ENCODE data around the gene TASP1. TPM values are rescaled to one million over a fixed set of nuclear protein-coding genes. Genes with fewer than 3 reads are reported as not detected.

Gene TASP1
- total and polyA plus RNA-seq, 2 donors from 2014 or later, result 6.0 to 22.7 TPM

DNA sequence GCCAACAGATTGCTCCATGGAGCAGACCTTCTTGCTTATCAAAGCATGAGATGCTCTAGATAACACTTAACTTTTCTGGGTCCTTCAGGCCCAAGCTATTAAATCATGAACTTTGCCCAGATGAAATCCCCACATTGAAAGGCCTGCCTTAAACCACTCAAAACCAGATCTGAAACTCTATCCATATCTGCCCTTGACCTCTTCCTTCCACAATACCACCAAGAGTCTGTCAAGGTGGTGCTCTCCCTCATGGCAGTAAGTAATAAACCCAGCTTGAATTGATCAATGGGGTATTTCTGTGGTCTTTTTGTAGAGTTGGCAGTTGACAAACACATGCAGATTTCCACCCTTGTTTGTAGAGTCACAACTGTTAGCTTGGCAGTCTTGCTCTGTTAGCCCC is 282.1 kb downstream of the TASP1 start:
- DNase-seq (no peak), FAIRE-seq (no peak)
- Histone ChIP-seq H3K4me3 (ENCODE audit: low read length in 3 of 3) (no peak overlapping the region), H3K9ac (ENCODE audit: low read length in 3 of 3) (no peak overlapping the region), H3K4me1 (ENCODE audit: control insufficient read depth in 2 of 3, insufficient read depth in 2 of 3, low read depth in 1 of 3, low read length in 3 of 3) (no peaks in the 10 kb centered on the region), H3K36me3 (ENCODE audit: control insufficient read depth in 2 of 3, insufficient read depth in 3 of 3, low read length in 3 of 3) (no peaks in the 10 kb centered on the region), H3K27me3 (ENCODE audit: control insufficient read depth, insufficient read depth, low read length) (no peaks in the 10 kb centered on the region), H3K27ac (ENCODE audit: low read depth in 2 of 2, low read length in 2 of 2) (no peak overlapping the region), H3K9me3 (ENCODE audit: control insufficient read depth in 2 of 3, insufficient read depth in 1 of 3, low read length in 3 of 3) (no peaks in the 10 kb centered on the region)
- TF ChIP-seq, protein P1, sequence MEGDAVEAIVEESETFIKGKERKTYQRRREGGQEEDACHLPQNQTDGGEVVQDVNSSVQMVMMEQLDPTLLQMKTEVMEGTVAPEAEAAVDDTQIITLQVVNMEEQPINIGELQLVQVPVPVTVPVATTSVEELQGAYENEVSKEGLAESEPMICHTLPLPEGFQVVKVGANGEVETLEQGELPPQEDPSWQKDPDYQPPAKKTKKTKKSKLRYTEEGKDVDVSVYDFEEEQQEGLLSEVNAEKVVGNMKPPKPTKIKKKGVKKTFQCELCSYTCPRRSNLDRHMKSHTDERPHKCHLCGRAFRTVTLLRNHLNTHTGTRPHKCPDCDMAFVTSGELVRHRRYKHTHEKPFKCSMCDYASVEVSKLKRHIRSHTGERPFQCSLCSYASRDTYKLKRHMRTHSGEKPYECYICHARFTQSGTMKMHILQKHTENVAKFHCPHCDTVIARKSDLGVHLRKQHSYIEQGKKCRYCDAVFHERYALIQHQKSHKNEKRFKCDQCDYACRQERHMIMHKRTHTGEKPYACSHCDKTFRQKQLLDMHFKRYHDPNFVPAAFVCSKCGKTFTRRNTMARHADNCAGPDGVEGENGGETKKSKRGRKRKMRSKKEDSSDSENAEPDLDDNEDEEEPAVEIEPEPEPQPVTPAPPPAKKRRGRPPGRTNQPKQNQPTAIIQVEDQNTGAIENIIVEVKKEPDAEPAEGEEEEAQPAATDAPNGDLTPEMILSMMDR (IDR thresholded peaks at IDR 0.05; ENCODE audit: borderline replicate concordance, extremely low read depth, insufficient read depth), result no peak
- intact Hi-C loops (cut with DNase I), result no loop called here

DNA sequence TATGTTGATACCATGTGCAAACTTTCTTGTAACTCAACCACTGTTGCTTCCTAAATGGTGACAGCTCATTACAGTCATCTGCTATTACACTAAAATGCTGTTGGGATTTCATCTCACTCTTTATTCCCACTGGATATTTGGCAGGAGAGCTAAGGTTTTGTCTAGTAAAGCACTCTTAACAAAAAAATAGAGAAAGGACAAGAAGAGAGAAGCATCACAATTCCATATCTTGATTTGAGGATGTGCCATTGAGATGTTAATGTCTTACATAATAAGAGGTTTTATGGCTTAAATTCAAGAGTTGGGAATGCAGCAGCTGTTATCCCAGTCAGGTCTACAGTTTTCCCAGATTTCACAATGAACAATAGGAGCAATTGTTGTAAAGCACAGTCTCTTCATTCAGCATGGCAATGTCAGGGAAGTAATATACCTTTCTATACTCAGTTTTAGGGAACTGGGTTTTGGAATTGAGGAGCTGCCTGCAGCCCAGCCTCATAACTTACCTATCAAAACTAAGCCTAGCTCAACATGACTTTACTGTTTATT is 282.7 kb downstream of the TASP1 start:
- DNase-seq (no peak), FAIRE-seq (no peak)
- no peak overlapping the region for H3K27ac ChIP-seq (ENCODE audit: low read depth in 2 of 2, low read length in 2 of 2)

DNA sequence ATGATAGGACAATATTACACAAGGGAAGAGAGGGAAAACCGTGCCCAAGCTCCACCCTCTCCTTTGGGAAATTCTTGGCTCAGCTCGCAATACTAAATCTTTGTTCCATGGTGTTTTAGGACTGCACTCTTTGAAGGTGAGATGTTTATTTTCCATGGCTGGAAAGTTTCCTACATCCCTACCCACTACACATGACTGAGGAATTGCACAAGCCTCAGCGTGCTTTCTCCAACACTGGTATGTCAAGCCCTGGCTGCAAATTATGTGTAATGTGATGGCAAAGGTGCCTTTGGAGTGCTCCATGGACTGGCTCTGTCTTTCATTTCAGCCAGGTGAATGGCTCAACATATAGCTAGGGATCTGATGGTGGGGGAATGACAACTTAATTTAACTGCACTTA is 283.3 kb downstream of the TASP1 start:
- H3K9me3 ChIP-seq (ENCODE audit: control insufficient read depth in 2 of 3, insufficient read depth in 1 of 3, low read length in 3 of 3), result no peaks in the 10 kb centered on the region
- no peaks in the 10 kb centered on the region for H3K4me1 ChIP-seq (ENCODE audit: control insufficient read depth in 2 of 3, insufficient read depth in 2 of 3, low read depth in 1 of 3, low read length in 3 of 3)
- H3K27me3 ChIP-seq (ENCODE audit: control insufficient read depth, insufficient read depth, low read length), result no peaks in the 10 kb centered on the region
- H3K9ac ChIP-seq (ENCODE audit: low read length in 3 of 3), result no peak overlapping the region
- H3K27ac ChIP-seq (ENCODE audit: low read depth in 2 of 2, low read length in 2 of 2), result no peak overlapping the region
- TF ChIP-seq, protein P1 (IDR thresholded peaks at IDR 0.05; ENCODE audit: borderline replicate concordance, extremely low read depth, insufficient read depth), result no peak
- no peak for DNase-seq
- FAIRE-seq, result no peak
- H3K4me3 ChIP-seq (ENCODE audit: low read length in 3 of 3), result no peak overlapping the region
- no peaks in the 10 kb centered on the region for H3K36me3 ChIP-seq (ENCODE audit: control insufficient read depth in 2 of 3, insufficient read depth in 3 of 3, low read length in 3 of 3)
- intact Hi-C loops (cut with DNase I), result no loop called here

More for the DNA sequence above, 282.7 kb downstream of the TASP1 start:
- Histone ChIP-seq H3K4me3 (ENCODE audit: low read length in 3 of 3) (no peak overlapping the region), H3K4me1 (ENCODE audit: control insufficient read depth in 2 of 3, insufficient read depth in 2 of 3, low read depth in 1 of 3, low read length in 3 of 3) (no peaks in the 10 kb centered on the region), H3K36me3 (ENCODE audit: control insufficient read depth in 2 of 3, insufficient read depth in 3 of 3, low read length in 3 of 3) (no peaks in the 10 kb centered on the region), H3K27me3 (ENCODE audit: control insufficient read depth, insufficient read depth, low read length) (no peaks in the 10 kb centered on the region), H3K9me3 (ENCODE audit: control insufficient read depth in 2 of 3, insufficient read depth in 1 of 3, low read length in 3 of 3) (no peaks in the 10 kb centered on the region), H3K9ac (ENCODE audit: low read length in 3 of 3) (no peak overlapping the region)
- intact Hi-C loops (cut with DNase I), result no loop called here
- TF ChIP-seq, protein P1 (IDR thresholded peaks at IDR 0.05; ENCODE audit: borderline replicate concordance, extremely low read depth, insufficient read depth), result no peak

Measured in kidney (tissue), 14 donors.